Spleen (tissue), 7 donors: ENCODE results near the gene LRRC3.

Experiments used
- CTCF ChIP-seq, 11 experiments: fragments of 200-600 bp in 7 of 11; fragments of 450-650 bp in 4 of 11; sonication (generic) in 4 of 11; IDR thresholded peaks in 8 of 11; conservative IDR thresholded peaks in 3 of 11; 1 replicate in 7 of 11; 2 replicates in 4 of 11; pipeline versions ENCODE4 v1.4.0 to v1.8.0; 2016 to 2021; ENCODE audit warnings: antibody characterized with exemption in 11 of 11, inconsistent platforms in 4 of 11, mild to moderate bottlenecking in 1 of 11
- POLR2AphosphoS5 ChIP-seq, 3 donors: sonication (generic); formaldehyde crosslinking; IDR thresholded peaks; one replicate each; pipeline ENCODE4 v1.5.1; 2017; ENCODE audit warnings: antibody characterized with exemption in 3 of 3
- donor health status: DM: no; HTN: no; CAD: no; lungs with moderate emphysema.
- donor health status: DM: no; HTN: no; CAD: no.
- donor health status: DM: no; HTN: no; CAD: no.

- no peak for TF ChIP-seq POLR2AphosphoS5 (IDR thresholded peaks at IDR 0.05)
- peak in 1 of 11 experiments; percentile 9 for TF ChIP-seq CTCF (IDR thresholded peaks at IDR 0.05 in 8 of 11, conservative IDR thresholded peaks at IDR 0.05 in 3 of 11)
Measured at GRCh38 chr21:44461464-44462001, 6.2 kb downstream of the LRRC3 start.
